CD4-positive, alpha-beta memory T cell (primary cell): ENCODE measurements around the gene ATXN1. TPM values are rescaled to one million over a fixed set of nuclear protein-coding genes. Genes with fewer than 3 reads are reported as not detected.

Experiments
- CTCF ChIA-PET: fragments of 350-600 bp; sonication (Branson Sonifier 250); formaldehyde crosslinking; loops from one replicate; lab custom pipeline; 2021; ENCODE audit warnings: inconsistent platforms; ENCODE audit not compliant: partially characterized antibody; lab: Charles Lee
- POLR2A ChIA-PET: fragments of 350-600 bp; sonication (Branson Sonifier 250); formaldehyde crosslinking; loops from one replicate; lab custom pipeline; 2021; ENCODE audit not compliant: partially characterized antibody; lab: Charles Lee
- DNase-seq, 5 donors: peaks; one replicate each; pipeline versions ENCODE4 v3.0.0 to v3.0.0-alpha.2; 2020 to 2022; ENCODE audit warnings: mixed read lengths in 1 of 5
- H3K27ac ChIP-seq: one replicate; pipeline ENCODE4 v1.7.0; 2013; ENCODE audit warnings: low read depth, low read length
- H3K27me3 ChIP-seq: 2 replicates; pipeline ENCODE4 v1.7.0; 2013; ENCODE audit warnings: mild to moderate bottlenecking, low read length, moderate library complexity; ENCODE audit not compliant: insufficient read depth
- H3K36me3 ChIP-seq: 2 replicates; pipeline ENCODE4 v1.7.0; 2013; ENCODE audit warnings: mild to moderate bottlenecking, low read length, moderate library complexity; ENCODE audit not compliant: insufficient read depth
- H3K4me1 ChIP-seq: 2 replicates; pipeline ENCODE4 v1.7.0; 2013; ENCODE audit warnings: mild to moderate bottlenecking, low read length, moderate library complexity; ENCODE audit not compliant: insufficient read depth
- H3K4me3 ChIP-seq, 2 donors: one replicate each; pipeline ENCODE4 v1.7.0; 2013; ENCODE audit warnings: low read length in 2 of 2, mild to moderate bottlenecking in 1 of 2
- H3K9me3 ChIP-seq, 2 donors: one replicate each; pipeline ENCODE4 v1.7.0; 2013; ENCODE audit warnings: low read length in 2 of 2, control low read depth in 1 of 2; ENCODE audit not compliant: control insufficient read depth in 1 of 2
- H3K27ac Mint-ChIP-seq, 7 donors: one replicate each; pipeline ENCODE4 v1.8.0; 2020 to 2021; ENCODE audit warnings: mixed read lengths in 7 of 7, mild to moderate bottlenecking in 6 of 7, inconsistent platforms in 3 of 7, moderate library complexity in 3 of 7
- H3K27me3 Mint-ChIP-seq, 2 donors: one replicate each; pipeline ENCODE4 v1.8.0; 2020 to 2021; ENCODE audit warnings: mixed read lengths in 2 of 2
- H3K36me3 Mint-ChIP-seq, 2 donors: one replicate each; pipeline ENCODE4 v1.8.0; 2020 to 2021; ENCODE audit warnings: mixed read lengths in 2 of 2, inconsistent platforms in 1 of 2, mild to moderate bottlenecking in 1 of 2
- H3K4me1 Mint-ChIP-seq, 4 donors: one replicate each; pipeline ENCODE4 v1.8.0; 2020 to 2021; ENCODE audit warnings: mixed read lengths in 4 of 4, mild to moderate bottlenecking in 1 of 4
- H3K4me3 Mint-ChIP-seq, 8 donors: one replicate each; pipeline ENCODE4 v1.8.0; 2020 to 2021; ENCODE audit warnings: mixed read lengths in 8 of 8, mild to moderate bottlenecking in 7 of 8, moderate library complexity in 6 of 8, inconsistent platforms in 3 of 8
- H3K9me3 Mint-ChIP-seq, 8 donors: one replicate each; pipeline ENCODE4 v1.8.0; 2020 to 2021; ENCODE audit warnings: mixed read lengths in 8 of 8, mild to moderate bottlenecking in 5 of 8, inconsistent platforms in 3 of 8, moderate library complexity in 1 of 8
- intact Hi-C: fragments of 100-400 bp; cut with micrococcal nuclease; formaldehyde crosslinking; loops from one replicate; pipeline ENCODE4 v1.15.1; 2023
- polyA plus RNA-seq, 2 donors: library from polyadenylated mRNA; unstranded; fragments of 300-500 nt; fragmentation: Illumina TruSeq; gene quantifications; one replicate each; pipeline ENCODE4 v1.2.3, GENCODE V29; 2021
- total RNA-seq, 2 experiments: library from RNA; stranded (reverse); gene quantifications; one replicate each; pipeline ENCODE4 v1.2.3, GENCODE V29; 2021

ATXN1 gene
- total and polyA plus RNA-seq, 4 experiments from 2014 or later = 10.5 to 97.4 (median 56.9) TPM

DNA sequence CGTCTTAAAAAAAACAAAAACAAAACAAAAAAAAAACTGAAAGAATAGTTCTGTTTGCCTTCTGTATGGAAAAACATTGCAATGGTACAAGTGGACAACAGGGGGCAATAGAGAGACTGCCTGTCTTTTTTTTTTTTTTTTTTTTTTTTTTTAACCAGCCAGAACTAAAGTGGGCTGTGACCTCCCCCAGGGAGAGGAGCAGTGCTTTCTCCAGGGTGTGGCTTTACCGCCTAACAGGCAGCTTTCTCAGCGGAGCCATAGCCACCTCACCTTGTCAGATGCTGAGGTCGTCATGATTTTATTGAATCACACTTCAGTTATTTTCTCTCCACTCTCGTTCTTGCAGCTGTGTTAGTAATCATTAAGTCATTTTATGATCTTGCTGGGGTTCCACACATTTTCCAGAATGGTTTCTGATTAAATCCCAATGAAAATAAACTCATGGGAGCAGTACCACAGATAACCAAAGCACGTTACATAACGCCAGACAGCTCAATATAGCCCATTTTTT lies 444.5 kb downstream of the ATXN1 start:
- peaks cover 3 to 6% of the 10 kb centered on the region in 2 donors for H3K36me3 Mint-ChIP-seq
- Histone ChIP-seq H3K36me3 (no peaks in the 10 kb centered on the region), H3K4me3 (no peak overlapping the region), H3K9me3 (no peaks in the 10 kb centered on the region), H3K4me1 (peaks cover 53% of the 10 kb centered on the region), H3K27ac (no peak overlapping the region), H3K27me3 (no peaks in the 10 kb centered on the region)
- intact Hi-C loops = loop anchor here (1.0 kb wide), 1 partner anchor 16 kb away; no protein-coding TSS in a partner anchor
- no peaks in the 10 kb centered on the region for H3K9me3 Mint-ChIP-seq
- peak; percentile 63 to 69 (median 64) for DNase-seq
- H3K27ac Mint-ChIP-seq = peak overlapping the region in 6 of 7 donors; percentile 65 to 94 (median 84)
- no peaks in the 10 kb centered on the region for H3K27me3 Mint-ChIP-seq
- H3K4me1 Mint-ChIP-seq = peaks cover 33 to 56% (median 46%) of the 10 kb centered on the region in 4 donors
- ChIA-PET POLR2A (interaction anchor here (1.1 to 1.4 kb wide), 2 partner anchors 188 to 445 kb away, joined by 3 read pairs; partner anchors contain the start of genes ATXN1 and MYLIP), CTCF (interaction anchor here (0.7 to 10.0 kb wide), 12 partner anchors 8 to 470 kb away, joined by 3 to 150 read pairs (median 4); partner anchors contain the start of gene ATXN1)
- peak overlapping the region in 4 of 8 donors; percentile 11 to 35 (median 22) for H3K4me3 Mint-ChIP-seq

DNA sequence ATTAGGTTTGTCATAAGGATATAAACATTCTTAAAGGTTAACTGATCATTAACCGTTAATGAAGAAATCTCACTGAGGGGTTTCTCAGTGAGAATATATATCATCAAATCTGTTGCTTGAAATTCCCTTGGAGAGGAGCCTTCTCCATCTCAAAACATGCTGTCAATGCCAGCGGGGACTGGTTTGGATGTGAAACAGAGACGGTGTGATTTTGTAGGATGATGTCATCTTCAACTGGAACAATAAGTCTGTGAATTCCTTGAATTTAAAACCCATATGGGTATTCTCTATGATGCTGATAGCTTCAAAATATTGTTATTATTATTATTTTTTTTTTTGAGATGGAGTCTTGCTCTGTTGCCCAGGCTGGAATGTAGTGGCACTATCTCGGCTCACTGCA lies 447.0 kb downstream of the ATXN1 start:
- Histone ChIP-seq H3K4me3 (no peak overlapping the region), H3K36me3 (no peaks in the 10 kb centered on the region), H3K27me3 (no peaks in the 10 kb centered on the region), H3K27ac (no peak overlapping the region), H3K9me3 (no peaks in the 10 kb centered on the region), H3K4me1 (peaks cover 28% of the 10 kb centered on the region)
- Mint-ChIP-seq H3K9me3 (no peaks in the 10 kb centered on the region), H3K36me3 (peaks cover 5 to 11% of the 10 kb centered on the region in 2 donors), H3K27ac (no peak overlapping the region), H3K4me1 (peaks cover 21 to 33% (median 24%) of the 10 kb centered on the region in 4 donors), H3K27me3 (no peaks in the 10 kb centered on the region), H3K4me3 (no peak overlapping the region)
- ChIA-PET CTCF (interaction anchor here (1.2 kb wide), 1 partner anchor 28 kb away, joined by 4 read pairs; no protein-coding TSS in a partner anchor), POLR2A (no interaction called here)
- intact Hi-C loops = no loop called here
- no peak for DNase-seq

DNA sequence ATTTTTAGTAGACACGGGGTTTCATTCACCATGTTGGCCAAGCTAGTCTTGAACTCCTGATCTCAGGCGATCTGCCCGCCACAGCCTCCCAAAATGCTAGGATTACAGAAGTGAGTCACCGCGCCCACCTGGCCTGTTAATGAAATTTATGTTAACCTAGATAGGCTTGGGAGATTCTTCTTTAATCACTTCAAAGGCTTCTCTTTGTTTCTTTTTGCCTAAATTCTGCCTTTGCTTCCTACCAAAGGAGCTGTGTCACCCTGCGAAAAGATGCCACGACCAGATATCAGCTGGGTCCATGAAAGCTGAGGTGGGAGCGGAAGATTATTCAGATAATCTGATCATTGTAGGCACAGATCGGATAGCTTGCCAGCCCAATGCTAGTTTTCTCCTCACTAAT lies 447.5 kb downstream of the ATXN1 start:
- Mint-ChIP-seq H3K27ac (no peak overlapping the region), H3K36me3 (peaks cover 8 to 13% of the 10 kb centered on the region in 2 donors), H3K4me3 (no peak overlapping the region), H3K4me1 (peaks cover 17 to 28% (median 19%) of the 10 kb centered on the region in 4 donors), H3K27me3 (no peaks in the 10 kb centered on the region), H3K9me3 (no peaks in the 10 kb centered on the region)
- H3K36me3 ChIP-seq = no peaks in the 10 kb centered on the region
- POLR2A ChIA-PET = no interaction called here
- no peak overlapping the region for H3K4me3 ChIP-seq
- peaks cover 23% of the 10 kb centered on the region for H3K4me1 ChIP-seq
- H3K27me3 ChIP-seq = no peaks in the 10 kb centered on the region
- no peak for DNase-seq
- CTCF ChIA-PET = interaction anchor here (0.9 to 1.2 kb wide), 3 partner anchors 16 to 27 kb away, joined by 4 to 5 read pairs (median 5); no protein-coding TSS in a partner anchor
- H3K27ac ChIP-seq = no peak overlapping the region
- intact Hi-C loops = no loop called here
- H3K9me3 ChIP-seq = no peaks in the 10 kb centered on the region

DNA sequence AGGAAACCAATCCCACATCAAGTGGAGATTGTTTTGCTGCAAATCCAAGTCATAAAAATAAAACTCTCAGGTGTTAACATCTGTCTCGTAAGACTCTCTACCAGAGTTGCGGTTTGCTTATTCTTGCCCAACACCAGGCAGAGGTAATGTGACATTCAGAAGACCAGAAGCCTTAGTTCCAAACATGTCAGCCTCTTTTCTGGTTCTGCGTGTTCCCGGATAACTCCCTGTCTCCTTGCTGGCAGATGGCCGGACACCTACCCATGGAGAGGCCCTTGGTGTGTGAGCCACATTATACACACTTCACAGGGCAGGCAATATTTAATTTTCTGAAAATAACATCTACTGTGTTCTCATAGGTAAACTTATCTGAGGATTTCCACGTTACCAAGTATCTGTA lies 449.5 kb downstream of the ATXN1 start:
- H3K27ac Mint-ChIP-seq = no peak overlapping the region
- peaks cover 13 to 18% of the 10 kb centered on the region in 2 donors for H3K36me3 Mint-ChIP-seq
- H3K27me3 Mint-ChIP-seq = no peaks in the 10 kb centered on the region

DNA sequence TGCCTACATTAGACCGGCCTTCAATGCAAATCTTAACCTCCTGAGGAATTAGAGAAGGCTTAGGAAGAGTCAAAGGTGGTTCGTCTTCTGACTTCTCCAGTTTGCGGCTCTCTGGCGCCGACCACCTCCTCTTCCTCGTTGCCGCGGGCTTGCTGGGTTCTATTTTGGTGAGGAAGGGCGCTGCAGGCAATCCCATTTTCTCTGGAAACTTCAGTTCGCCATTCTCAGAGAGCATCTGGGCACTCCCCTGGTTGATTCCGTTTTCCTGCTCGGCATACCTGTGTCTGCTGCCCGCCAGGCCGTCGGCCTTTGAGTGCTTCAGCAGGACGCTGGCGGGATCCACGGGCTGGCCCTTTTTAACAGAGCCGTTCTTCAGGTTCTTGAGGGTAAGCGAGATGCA lies 454.9 kb downstream of the ATXN1 start:
- Histone ChIP-seq H3K36me3 (peaks cover 13% of the 10 kb centered on the region), H3K4me1 (no peaks in the 10 kb centered on the region), H3K9me3 (no peaks in the 10 kb centered on the region), H3K27ac (no peak overlapping the region), H3K27me3 (no peaks in the 10 kb centered on the region), H3K4me3 (no peak overlapping the region)
- peaks cover 51 to 53% of the 10 kb centered on the region in 2 donors for H3K36me3 Mint-ChIP-seq
- no peaks in the 10 kb centered on the region for H3K27me3 Mint-ChIP-seq
- H3K9me3 Mint-ChIP-seq = no peaks in the 10 kb centered on the region
- H3K4me1 Mint-ChIP-seq = peaks cover 0 to 4% (median 0%) of the 10 kb centered on the region in 4 donors
- H3K4me3 Mint-ChIP-seq = no peak overlapping the region
- POLR2A ChIA-PET = no interaction called here
- peak overlapping the region in 1 of 7 donors; percentile 8 for H3K27ac Mint-ChIP-seq
- no peak for DNase-seq
- intact Hi-C loops = no loop called here
- CTCF ChIA-PET = interaction anchor here (1.5 kb wide), 1 partner anchor 12 kb away, joined by 4 read pairs; no protein-coding TSS in a partner anchor

More for the DNA sequence above, 449.5 kb downstream of the ATXN1 start:
- Mint-ChIP-seq H3K4me3 (no peak overlapping the region), H3K4me1 (peaks cover 3 to 10% (median 6%) of the 10 kb centered on the region in 4 donors), H3K9me3 (no peaks in the 10 kb centered on the region)
- no peaks in the 10 kb centered on the region for H3K36me3 ChIP-seq
- peaks cover 4% of the 10 kb centered on the region for H3K4me1 ChIP-seq
- H3K27me3 ChIP-seq = no peaks in the 10 kb centered on the region
- CTCF ChIA-PET = no interaction called here
- no peak for DNase-seq
- no peak overlapping the region for H3K27ac ChIP-seq
- POLR2A ChIA-PET = no interaction called here
- H3K9me3 ChIP-seq = no peaks in the 10 kb centered on the region
- intact Hi-C loops = no loop called here
- no peak overlapping the region for H3K4me3 ChIP-seq

DNA sequence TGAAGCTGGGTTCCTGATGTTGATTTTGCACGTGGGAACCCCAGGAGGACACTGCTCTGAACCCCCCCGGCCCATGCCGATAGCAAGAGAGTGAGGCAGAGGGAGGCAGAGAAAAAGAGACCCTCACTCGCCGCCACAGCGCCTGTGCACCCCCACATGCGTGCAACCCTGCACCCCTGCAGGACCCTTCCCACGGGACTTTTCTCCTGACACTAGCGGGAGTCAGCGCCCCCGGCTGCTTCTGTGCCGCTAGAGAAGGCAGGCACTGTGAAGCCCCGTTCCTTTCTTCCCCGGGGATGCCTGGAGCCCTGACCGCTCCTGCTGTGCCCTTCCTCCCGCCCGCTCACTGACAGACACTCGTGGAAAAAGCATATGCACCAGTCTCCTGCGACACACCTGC lies 455.5 kb downstream of the ATXN1 start:
- no peak overlapping the region for H3K4me3 ChIP-seq
- Mint-ChIP-seq H3K9me3 (no peaks in the 10 kb centered on the region), H3K27ac (no peak overlapping the region), H3K4me1 (peaks cover 0 to 4% (median 0%) of the 10 kb centered on the region in 4 donors), H3K27me3 (no peaks in the 10 kb centered on the region), H3K4me3 (no peak overlapping the region), H3K36me3 (peaks cover 51% of the 10 kb centered on the region in 2 donors)
- intact Hi-C loops = no loop called here
- H3K9me3 ChIP-seq = no peaks in the 10 kb centered on the region
- POLR2A ChIA-PET = no interaction called here
- H3K27ac ChIP-seq = no peak overlapping the region
- peaks cover 13% of the 10 kb centered on the region for H3K36me3 ChIP-seq
- CTCF ChIA-PET = interaction anchor here (0.7 kb wide), 1 partner anchor 19 kb away, joined by 4 read pairs; no protein-coding TSS in a partner anchor
- no peaks in the 10 kb centered on the region for H3K27me3 ChIP-seq
- no peak for DNase-seq
- no peaks in the 10 kb centered on the region for H3K4me1 ChIP-seq

DNA sequence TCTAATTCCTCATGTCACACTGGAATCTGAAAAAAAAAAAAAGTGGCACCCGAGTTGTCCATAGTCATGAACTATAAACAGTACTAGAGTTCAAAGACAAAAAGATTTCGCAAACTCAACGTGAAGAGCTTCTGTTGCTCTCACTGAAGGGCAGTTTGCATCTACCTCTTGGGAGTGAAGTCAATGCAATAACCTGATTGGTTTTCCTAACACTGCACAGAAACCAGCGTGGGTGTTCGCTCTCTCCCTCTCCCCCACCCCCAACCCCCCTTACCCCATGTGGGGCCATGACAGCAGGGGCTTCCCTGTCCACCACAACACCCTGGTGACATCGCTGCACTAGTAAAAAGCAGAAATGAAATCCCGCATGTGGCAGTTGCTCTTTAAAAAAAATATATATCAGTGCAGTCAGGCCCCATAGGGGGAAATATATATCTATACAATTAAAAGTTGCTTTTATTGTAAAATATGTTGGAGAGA lies 456.0 kb downstream of the ATXN1 start:
- Mint-ChIP-seq H3K27ac (no peak overlapping the region), H3K4me1 (peaks cover 0 to 4% (median 0%) of the 10 kb centered on the region in 4 donors), H3K27me3 (no peaks in the 10 kb centered on the region), H3K4me3 (no peak overlapping the region), H3K9me3 (no peaks in the 10 kb centered on the region), H3K36me3 (peaks cover 51% of the 10 kb centered on the region in 2 donors)
- no peaks in the 10 kb centered on the region for H3K4me1 ChIP-seq
- DNase-seq = no peak
- no peaks in the 10 kb centered on the region for H3K9me3 ChIP-seq
- intact Hi-C loops = no loop called here
- peaks cover 13% of the 10 kb centered on the region for H3K36me3 ChIP-seq
- CTCF ChIA-PET = interaction anchor here (0.7 kb wide), 2 partner anchors 19 to 20 kb away, joined by 3 to 4 read pairs; no protein-coding TSS in a partner anchor
- H3K4me3 ChIP-seq = no peak overlapping the region
- POLR2A ChIA-PET = no interaction called here
- H3K27me3 ChIP-seq = no peaks in the 10 kb centered on the region
- H3K27ac ChIP-seq = no peak overlapping the region
